LNCaP clone FGC (cell line): ENCODE data around the gene ZFYVE9.
"Not testable (repeated sequence)": the region's sequence is repeated elsewhere in the genome, so short reads cannot be mapped to it uniquely, and the experiment has no call there.

Experiments used
- DNase-seq: peaks from one replicate; pipeline ENCODE4 v3.0.0-alpha.2; 2011; ENCODE audit warnings: low read depth
- H3K4me3 ChIP-seq: 2 replicates; pipeline ENCODE4 v1.5.1; 2011; ENCODE audit warnings: mild to moderate bottlenecking, low read depth, low read length, control low read depth
- CTCF ChIP-seq: IDR thresholded peaks from 2 replicates; pipeline ENCODE4 v1.5.1; 2012; ENCODE audit warnings: mild to moderate bottlenecking; ENCODE audit not compliant: control insufficient read depth, insufficient read depth; ENCODE audit errors: extremely low read depth

ZFYVE9 gene

GRCh38 chr1:52141513-52142219, at the start of gene ZFYVE9:
Gene ZFYVE9, plus strand, starts transcription at chr1:52142089. Its CDS starts 91,118 bp downstream, at chr1:52233207.
- peak; percentile 98 for TF ChIP-seq CTCF
- no peak for DNase-seq
- peak within 1 kb of the TSS; percentile 79 for H3K4me3 ChIP-seq

GRCh38 chr1:52094300-52094699, 47.6 kb upstream of the ZFYVE9 start:
- DNase-seq, H3K4me3 ChIP-seq: not testable (repeated sequence)

- no peak overlapping the region for H3K4me3 ChIP-seq
- no peak for TF ChIP-seq CTCF
- no peak for DNase-seq
Observed at GRCh38 chr1:52096216-52096615, 45.7 kb upstream of the ZFYVE9 start.

GRCh38 chr1:52098139-52098871, 43.6 kb upstream of the ZFYVE9 start:
- DNase-seq: no peak
- no peak for TF ChIP-seq CTCF
- no peak overlapping the region for H3K4me3 ChIP-seq

- no peak for TF ChIP-seq CTCF
- no peak overlapping the region for H3K4me3 ChIP-seq
- DNase-seq: no peak
Observed at GRCh38 chr1:52102336-52103013, 39.4 kb upstream of the ZFYVE9 start.

- no peak for DNase-seq
Observed at GRCh38 chr1:52111492-52111891, 30.4 kb upstream of the ZFYVE9 start.

More at GRCh38 chr1:52111492-52111891, 30.4 kb upstream of the ZFYVE9 start:
- no peak for TF ChIP-seq CTCF
- H3K4me3 ChIP-seq: no peak overlapping the region
